Measurements from ENCODE around the gene MZT2A.
"Not testable (repeated sequence)": the region's sequence is repeated elsewhere in the genome, so short reads cannot be mapped to it uniquely, and the experiment has no call there.

Gene MZT2A

DNA sequence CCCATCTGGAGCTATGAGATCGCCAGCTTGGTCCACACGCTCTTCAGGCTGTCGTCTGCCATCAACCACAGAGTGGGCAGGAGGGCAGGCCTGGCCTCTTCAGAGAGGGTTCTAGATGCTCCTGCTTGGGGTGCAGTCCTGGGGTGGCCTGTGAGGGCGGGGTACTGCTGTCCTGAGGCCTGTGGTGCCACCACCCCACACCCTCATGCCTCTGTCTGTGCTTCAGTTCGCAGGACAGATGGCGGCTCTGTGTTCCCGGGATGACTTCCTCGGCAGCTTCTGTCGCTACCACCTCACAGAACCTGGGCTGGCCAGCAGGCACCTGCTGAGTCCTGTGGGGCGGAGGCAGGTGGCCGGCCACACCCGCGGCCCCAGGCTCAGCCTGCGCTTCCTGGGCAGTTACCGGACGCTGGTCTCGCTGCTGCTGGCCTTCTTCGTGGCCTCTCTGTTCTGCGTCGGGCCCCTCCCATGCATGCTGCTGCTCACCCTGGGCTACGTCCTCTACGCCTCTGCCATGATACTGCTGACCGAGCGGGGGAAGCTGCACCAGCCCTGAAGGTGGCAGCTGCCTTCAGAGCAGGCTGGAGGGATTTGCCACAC, 27.8 kb upstream of the MZT2A start:
- not testable (repeated sequence) for DNase-seq

DNA sequence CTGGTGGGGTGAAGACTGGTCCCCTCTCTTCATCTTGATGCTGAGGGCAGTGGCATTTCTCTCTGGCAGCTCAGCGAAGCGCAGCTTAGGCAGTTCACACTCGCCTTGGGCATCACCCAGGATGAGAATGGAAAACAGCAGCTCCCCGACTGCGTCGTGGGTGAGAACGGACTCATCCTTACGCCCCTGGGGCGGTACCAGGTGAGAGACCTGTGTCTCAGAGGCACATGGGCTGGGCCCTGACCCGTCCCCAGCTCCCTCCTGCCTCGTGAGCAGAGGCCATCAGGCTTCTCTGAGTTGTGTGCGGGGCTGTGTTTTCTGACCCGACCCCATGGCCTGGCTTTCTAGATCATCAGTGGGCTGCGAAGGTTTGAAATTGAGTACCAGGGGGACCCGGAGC, 27.3 kb upstream of the MZT2A start:
- no peak for DNase-seq

DNA sequence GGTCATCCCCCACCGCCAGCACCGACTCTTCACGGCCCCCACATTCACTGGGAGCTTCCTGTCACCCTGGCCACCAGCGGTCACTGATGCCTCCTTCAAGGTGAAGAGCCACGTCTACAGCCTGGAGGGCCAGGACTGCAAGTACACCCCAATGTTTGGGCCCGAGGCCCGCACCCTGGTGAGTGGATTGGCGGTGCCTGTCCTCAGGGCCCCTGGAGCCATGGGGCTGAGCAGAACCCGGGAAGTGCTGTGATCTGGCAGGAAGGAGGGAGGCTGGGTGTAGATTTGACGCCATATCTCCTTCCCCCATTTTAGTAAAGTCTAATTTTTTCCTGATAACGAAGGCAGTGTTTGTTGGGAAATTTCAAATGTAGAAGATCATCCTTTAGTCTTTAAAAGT, 26.3 kb upstream of the MZT2A start:
- not testable (repeated sequence) for DNase-seq

DNA sequence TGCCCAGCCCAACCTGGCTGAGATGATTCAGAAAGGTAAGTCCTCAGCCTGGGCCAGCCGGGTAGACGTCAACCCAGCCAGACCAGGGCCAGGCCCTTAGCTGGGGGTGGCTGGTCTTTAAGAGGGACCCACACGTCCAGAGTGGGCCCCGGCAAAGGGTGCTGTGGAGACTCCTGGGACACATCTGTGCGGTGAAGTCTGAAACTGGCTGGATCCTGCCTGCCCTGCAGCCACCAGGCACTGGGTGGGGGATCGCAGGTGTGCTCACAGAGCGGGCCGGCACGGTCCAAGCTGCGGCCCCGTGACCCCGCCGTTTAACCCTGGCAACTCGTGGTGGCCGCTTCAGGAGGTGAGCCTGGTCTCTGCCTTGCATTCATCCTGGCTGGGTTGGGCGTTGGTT, 25.7 kb upstream of the MZT2A start:
- DNase-seq, result not testable (repeated sequence)

DNA sequence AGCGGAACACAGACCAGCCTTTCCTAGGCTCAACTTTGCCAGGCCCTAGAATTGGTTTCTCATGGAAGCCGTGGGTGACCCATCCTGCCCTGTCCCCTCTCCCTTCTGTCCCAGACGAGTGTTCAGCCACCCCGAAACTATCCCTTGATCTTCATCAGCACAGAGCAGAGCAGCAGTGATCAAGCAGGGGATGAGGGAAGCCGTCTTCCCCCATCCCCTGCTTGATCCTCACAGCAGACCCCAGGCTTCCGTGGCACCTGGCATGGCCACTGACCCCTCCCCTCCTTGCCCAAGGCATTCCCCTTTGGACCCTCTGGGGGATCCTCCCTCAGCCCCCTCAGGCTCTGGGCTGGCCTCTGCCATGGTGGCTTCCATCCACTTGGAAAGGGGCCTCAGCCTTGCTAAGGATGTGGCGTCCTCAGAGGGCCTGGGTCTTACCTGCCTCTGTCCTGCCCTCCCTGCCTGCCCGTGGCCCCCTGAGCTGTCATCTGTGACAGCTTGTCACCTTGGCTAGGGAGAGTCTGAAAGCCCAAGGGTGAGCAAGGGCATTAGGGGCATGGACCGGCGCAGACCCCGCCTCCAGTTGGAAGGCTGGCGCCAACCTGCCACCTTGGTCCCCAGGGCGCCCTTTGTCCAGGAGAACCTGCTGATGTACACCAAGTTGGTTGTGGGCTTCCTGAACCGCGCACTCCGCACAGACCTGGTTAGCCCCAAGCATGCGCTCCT, 25.1 kb upstream of the MZT2A start:
- no peak for DNase-seq

DNA sequence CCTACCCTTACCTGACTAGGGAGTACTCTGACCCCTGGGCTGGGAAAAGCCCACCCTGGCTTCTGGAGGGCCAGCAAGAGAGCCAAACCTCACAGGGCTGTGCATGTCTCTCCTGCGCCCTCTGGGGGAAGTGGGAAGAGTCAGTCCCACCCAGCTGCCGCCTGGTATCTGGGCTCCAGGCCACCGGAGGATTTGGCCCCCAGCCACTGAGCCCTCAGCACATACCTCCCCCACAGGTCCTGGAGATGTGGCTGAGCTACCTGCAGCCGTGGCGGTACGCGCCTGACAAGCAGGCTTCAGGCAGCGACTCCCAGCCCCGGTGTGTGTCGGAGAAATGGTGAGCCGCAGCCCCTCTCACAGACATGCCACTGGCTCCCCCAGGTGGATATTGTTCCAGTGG, 24.4 kb upstream of the MZT2A start:
- not testable (repeated sequence) for DNase-seq

DNA sequence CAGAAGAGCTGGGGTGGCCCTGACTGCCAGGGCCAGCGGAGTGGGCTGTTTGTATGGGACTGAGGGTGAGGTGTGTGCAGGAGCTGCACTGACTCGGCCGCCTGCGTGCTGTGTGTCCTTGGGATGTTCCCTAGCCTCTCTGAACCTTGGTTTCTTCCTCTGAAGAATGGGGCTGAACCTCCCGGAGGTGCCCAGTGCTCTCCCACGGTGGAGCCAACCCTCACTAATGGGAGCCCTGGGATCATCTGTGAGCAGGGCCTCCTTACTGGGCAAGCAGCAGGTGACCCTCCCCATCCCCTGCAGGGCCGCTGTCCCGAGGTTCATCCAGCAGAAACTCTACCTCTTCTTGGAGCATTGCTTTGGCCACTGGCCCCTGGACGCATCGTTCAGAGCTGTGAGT, 23.8 kb upstream of the MZT2A start:
- DNase-seq, result no peak

DNA sequence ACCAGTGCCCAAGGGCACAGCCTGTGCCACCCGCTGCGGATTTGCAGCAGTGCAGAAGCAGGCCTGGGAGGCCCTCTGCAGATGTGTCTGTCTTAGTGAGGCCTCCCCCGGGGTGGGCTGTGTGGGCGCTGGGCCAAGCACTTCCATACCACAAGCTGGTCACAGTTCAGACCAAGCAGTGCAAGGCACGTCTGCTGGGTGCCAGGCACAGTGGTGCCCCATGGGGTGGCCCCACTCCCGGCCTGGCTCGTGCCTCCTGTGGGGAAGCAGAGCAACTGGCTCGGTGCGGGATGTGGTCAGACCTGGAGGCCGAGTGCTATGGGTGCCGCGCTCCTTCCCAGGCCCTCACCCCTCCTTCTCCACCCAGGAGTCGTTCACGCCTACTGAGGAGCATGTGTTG, 23.0 kb upstream of the MZT2A start:
- not testable (repeated sequence) for DNase-seq

DNA sequence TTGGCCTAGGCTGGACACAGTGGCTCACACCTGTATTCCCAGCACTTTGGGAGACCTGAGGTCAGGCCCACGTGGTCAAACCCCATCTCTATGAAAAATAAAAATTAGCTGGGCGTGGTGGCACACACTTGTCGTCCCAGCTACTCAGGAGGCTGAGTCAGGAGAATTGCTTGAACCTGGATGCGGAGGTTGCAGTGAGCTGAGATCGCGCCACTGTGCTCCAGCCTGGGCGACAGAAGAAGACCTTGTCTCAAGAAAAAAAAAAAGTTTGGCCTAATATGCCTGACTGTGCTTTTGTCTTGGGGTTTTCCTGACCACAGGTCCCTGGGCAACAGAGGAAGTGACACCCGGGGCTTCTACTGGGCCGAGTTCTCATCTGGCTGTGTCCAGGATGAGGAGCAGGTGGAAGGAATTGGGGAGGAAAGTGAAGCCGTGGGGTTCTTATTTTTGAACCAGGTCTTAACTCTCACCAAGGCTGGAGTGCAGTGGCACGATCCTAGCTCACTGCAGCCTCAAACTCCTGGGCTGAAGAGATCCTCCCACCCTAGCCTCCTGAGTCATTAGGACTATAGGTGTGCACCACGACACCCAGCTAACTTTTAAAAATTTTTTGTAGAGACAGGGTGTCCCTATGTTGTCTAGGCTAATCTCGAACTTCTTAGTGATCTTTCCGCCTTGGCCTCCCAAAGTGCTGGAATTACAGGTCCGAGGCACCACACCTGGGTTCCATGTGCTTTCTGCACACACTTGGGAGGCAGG, 22.4 kb upstream of the MZT2A start:
- DNase-seq, result not testable (repeated sequence)

DNA sequence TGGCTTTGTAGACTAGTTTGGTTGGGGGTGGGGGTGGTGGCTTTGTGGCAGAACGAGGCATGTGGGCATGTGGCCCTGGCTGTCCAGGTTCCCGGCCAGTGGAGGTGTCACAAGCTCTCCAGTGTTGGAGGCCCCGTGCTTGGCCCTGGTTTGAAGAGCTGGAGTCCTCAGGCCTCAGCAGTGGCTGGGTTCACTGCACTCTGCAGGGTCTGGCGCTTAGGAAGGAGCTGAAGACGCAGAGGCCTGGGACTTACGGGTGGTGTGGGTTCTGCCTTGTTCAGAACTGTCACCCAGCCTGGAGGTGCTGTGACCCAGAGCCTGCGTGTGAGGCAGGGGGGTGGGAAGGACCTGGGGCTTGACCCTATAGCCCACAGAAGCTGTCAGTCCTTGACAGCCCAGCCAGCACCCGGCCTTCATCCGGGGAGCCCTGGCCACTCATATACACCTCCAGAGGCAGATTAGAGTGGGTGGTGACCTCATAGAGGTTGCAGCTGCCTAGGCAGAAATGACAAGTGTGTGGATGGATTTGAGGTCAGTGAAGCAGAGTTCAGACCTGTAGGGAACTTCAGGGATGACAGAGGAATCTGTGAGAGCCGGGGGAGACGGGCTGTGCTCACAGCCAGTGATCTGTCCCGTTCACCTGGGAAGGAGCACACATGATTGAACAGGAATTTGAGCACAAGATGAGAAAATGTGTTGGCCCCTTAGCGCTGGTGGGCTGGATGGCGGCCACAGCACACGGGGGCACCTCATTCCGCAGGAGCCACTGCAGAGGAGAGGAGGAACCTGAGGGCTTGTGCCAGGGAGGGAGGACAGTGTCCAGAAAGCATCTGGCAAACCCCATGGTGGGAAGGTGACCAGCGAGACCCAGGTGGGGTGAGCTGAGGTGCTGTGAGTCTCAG, 20.0 kb upstream of the MZT2A start:
- DNase-seq, result not testable (repeated sequence)

DNA sequence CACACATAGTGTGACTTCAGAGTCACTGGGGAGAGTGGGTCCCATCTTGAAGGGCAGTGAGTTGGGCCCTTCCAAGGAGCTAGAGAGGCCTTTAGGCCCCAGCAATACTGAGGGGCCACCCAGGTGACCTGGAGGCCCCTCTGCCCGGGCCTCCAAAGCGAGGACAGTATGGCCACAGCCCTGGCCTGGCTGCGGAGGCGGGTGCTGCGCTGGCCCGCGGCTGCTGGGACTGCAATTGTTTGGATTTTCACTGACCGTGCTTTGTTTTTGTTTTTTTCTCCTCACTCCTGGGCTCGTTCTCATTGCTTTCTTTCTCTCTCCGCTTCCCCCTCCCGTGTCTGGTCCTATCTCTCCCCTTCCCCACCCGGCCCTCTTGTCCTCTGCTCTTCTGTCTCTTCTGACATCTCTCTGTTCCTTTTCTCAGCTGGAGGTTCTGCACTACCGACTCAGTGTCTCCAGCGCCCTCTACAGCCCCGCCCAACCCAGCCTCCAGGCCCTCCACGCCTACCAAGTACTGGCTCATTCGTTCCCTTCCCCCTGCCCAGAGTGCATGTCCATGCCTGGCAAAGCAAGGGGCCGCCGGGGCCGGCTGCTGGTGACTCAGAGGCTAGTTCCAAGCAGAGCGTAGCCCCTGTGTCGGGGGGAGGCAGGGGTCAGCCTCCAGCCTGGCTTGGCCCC, 19.2 kb upstream of the MZT2A start:
- not testable (repeated sequence) for DNase-seq

DNA sequence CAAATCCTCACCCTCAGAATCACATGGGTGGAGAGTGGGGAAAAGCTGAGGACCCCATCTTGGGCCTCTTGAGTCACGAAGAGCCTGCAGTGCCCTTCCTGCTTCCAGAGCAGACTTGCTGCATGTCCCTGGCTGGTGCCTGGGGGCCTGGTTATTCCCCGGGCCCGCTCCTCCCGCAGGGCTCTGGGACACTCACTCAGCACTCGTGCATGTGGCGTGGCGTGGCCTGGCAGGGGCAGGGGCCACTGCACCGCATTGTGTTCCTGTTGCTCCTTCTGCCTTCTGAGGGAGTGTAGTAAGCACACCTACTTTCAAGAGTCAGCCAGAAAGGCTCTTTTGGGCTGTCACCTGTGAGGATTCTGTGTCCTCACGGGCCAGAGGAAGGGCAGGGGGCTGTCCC, 17.4 kb upstream of the MZT2A start:
- no peak for DNase-seq

DNA sequence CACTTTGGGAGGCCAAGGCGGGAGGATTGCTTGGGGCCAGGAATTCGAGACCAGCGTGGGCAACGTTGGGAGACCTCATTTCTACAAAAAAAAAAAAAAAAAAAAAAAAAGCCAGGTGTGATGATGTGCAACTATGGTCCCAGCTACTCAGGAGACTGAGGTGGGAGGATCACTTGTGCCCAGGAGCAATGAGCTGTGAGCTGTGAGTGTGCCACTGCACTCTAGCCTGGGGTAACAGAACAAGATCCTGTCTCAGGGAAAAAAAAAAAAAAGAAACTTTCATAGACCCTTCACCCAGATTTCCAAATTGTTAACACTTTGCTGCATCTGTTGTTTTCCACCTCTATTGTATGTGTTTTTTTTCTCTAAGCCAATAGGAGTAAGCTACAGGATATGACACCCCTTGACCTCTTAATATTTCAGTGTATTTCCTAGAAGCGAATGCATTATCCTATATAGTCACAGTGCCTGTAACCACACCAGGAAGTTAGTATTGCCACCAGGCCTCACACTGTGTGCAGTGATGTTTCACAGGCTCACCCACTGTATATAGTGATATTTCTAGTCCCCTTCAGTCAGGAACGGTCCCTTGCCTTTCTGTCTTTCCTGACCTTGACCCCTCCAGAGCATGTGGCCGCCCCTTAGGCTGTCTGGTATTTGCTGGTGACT, 12.0 kb upstream of the MZT2A start:
- DNase-seq, result not testable (repeated sequence)

DNA sequence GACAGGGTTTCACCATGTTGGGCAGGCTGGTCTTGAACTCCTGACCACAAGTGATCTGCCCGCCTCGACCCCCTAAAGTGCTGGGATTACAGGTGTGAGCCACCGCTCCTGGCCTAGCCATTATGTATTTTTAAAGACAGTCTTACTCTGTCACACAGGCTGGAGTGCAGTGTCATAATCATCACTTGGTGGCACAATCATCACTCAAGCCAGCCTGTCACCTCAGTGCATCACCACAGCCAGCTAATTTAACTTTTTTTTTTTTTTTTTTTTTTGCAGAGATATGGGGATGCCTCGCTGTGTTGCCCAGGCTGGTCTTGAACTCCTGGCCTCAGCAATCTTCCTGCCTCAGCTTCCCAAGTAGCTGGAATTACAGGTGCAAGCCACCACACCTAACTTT, 11.4 kb upstream of the MZT2A start:
- DNase-seq, result not testable (repeated sequence)

DNA sequence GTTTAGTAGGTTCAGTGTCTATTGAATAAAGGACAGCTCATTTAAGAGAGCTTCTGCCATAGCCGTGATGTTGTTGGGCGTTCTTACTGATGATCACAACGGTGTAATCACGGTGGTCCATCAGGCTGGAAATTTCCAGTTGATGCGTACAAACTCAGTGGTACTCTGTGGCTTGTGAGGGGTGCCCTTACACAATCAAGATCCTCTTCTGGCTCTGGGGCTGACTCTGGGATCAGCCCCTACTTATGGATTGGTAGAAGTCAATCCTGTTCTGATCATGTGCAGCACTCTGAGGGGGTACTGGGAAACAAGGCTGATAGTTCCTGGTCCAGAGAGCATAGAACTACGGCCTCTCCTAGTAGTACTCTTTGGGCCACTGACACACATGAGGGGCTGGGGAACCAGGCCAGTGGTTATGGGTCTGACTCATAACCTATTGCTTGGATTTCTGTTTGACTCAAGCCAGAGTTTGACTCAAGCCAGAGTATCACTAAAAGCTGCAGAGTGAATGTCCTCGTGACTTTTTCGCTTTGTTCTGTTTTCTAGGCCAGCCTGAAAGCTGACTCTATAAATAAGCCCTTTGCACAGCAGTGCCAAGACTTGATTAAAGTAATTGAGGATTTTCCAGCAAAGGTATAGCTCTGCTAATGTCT, 6.2 kb upstream of the MZT2A start:
- DNase-seq, result not testable (repeated sequence)

DNA sequence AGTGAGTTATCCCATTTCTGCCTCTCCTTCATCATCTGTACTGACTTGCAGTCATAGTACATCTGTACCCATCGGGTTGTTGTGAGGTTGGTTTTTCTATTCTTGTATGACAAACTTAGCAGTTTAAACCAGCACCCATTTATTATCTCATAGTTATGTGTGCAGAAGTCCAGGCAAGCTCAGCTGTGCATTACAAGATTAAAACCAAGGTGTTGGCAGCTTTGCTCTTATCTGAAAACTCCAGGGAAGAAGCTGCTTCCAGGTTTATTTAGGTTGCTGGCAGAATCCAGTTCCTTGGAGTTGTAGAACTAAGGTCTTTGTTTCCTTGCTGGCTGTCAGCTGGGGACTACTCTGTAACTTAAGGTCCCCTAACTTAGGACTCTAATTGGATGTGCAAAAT, 3.3 kb upstream of the MZT2A start:
- DNase-seq, result not testable (repeated sequence)

DNA sequence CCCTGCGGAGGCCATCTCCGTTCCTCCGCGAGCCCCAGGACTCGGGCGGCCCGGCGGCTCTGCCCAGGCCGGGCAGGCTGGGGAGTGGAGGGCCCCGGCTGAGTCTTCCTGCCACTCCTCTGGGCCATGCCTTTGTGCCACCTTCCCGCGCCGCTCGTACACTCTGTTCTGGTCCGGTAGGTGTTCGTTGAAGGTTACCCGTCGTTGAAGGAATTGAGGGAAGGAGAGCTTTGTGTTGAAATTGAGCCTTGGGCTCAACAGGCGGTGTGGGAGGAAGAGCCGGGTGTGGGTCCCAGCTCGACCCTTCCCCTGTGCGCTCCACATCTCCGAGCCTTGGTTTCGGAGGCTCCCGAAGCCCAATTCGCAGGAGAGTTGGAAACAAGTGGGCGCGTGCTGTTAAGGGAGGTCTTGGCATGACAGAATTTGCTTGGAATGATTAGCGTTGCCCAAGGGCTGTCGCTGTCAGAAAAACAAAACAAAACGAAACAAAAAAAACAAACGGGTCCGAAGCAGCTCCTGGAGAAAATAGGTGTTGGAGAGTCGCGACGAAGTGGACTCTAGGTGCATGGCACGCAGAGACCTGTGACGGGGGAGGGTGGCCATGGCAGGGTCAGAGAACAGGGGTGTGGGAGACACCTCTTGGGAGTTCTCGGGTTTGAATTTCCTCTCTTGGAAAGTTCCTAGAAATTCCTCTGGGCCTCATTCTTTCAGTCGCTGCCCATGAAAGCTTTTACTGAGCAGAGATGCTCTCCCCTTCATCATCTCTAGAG, 1.2 kb upstream of the MZT2A start:
- DNase-seq, result no peak

DNA sequence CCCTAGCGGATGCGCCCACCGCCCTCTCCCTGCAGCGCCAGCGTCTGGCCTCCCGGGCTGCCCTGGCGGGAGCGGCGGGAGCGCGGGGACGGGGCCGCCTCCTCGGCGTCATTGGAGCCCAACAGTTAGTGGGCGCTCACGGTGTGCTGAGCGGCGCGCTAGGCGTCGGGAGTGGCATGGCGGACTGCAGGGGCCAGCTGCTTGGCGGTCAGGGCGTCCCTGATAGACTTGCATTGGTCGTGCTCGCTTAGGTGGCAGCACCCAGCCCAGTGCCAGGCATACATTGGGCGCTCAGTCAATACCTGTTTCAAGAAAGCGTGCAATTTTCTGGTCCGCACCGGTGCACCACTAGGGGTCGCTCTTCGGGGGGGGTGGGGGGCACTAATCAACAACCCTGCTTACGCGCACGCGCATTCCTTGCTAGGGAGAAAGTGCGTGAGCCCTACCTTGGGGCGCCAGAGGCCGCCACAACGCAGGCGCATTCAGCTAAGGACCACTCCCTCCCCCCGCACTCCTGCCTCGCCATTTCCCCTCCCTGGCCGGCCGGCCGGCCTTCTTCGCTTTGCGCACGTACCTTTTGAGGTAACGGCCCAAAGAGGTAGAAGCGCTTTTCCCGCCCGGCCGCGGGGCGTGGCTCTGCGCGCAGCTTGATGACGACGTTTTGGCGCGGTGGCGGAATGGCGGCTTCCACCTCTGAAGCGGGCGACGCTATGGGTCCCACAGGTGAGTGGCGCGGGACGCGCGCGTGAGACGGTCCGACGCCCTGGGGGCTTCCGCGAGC, 411 bp upstream of the MZT2A start:
- DNase-seq, result peak; percentile 93

DNA sequence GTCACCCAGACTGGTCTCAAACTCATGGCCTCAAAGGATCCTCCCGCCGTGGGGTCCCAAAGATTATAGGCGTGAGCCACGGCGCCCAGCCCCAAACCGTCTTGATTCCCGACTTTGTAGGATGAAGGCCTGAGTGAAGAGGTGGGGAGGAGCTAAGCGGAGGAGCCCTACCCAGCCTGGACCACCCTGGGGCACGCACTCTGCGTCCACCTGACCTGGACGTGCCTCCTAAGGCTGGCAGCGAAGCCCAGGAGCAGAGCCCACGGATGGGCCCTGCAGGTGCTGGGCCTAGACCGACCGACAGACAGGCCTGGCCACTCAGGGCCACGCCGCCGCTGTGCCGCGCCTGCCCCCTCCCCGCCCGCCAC, 744 bp downstream of the MZT2A start:
- not testable (repeated sequence) for DNase-seq
